Skin epidermis (tissue), 12 donors: ENCODE measurements around the gene HECTD3.

Experiments
- H3K27ac ChIP-seq, 21 experiments: fragments of 200-600 bp; sonication (generic) in 11 of 21; one replicate each; pipeline ENCODE4 v1.5.0; 2020; ENCODE audit warnings: mild to moderate bottlenecking in 3 of 21, inconsistent platforms in 2 of 21, moderate library complexity in 2 of 21
- H3K4me3 ChIP-seq, 7 experiments: fragments of 200-600 bp; sonication (generic) in 2 of 7; one replicate each; pipeline ENCODE4 v1.5.0; 2020; ENCODE audit warnings: inconsistent platforms in 2 of 7, mild to moderate bottlenecking in 2 of 7, moderate library complexity in 1 of 7

The HECTD3 gene

DNA sequence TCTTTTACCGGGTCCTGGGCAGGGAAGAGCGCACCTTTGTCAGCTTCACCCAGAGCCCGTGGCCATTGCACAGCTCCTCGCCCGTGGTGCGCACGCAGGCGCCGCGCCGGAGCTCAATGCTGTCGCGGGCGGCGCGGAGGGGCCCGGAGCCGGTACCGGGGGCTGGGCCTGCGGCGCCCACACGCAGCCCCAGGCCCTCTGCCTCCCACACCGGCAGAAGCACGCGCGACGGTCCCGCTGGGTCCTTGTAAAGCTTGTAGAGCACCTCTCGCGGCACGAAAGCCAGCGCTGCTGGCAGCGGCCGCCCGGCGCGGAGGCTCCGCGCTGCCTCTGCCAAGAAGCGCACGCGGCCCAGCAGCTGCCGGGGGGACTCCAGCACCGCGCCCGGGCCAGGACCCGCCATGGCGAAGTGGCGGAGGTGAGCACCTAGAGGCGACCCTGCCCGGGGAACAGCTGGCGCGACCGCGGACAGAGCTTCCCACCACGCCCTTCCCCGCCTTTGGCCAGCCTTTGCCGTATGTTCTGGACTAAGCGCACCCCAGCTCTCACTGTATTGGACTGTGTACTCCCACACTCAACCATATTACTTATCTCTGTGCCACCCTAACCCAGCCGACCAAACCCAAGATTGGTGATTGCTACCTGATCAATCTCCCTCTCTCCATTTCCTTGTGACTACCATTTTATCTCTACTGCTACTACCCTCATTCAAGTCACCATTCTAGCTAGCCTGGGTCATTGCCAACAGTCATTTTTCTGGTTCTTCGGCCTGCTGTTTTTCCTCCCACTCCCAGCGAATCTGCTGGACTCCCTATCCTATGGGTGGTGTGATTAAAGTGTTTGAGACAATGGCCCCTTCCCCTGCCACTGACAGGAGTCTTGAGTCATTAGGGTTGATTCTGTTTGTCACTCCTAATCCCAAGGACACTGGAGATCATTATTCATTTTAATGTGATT is at the start of gene HECTD3:
Gene HECTD3 (minus strand): TSS at position 470 of the 957 bp plus-strand sequence. CDS start 67 bp downstream, at position 403.
- peak within 1 kb of the TSS; percentile 27 to 94 (median 90) for H3K27ac ChIP-seq
- peak within 1 kb of the TSS; percentile 89 to 100 (median 93) for H3K4me3 ChIP-seq

DNA sequence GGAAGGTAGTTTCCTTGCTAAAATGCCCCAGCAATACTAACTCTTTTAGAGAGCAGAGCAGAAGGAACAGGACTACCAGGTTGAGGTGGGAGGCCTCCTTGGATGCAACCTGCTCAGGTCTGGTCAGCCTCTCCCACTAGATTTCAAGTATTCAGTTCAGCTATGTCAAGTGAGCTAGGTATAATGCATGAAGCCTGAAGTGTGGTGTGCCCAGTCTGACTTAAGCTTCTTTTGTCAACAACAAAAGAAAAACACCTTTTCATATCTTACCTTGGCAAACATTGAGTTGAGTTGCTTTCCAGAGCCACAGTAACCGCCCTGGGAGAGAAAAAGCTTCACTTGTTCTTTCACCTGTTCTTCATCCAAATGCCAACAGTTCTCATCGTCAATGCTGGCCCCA is 48.7 kb upstream of the HECTD3 start:
- no peak overlapping the region for H3K4me3 ChIP-seq
- no peak overlapping the region for H3K27ac ChIP-seq

DNA sequence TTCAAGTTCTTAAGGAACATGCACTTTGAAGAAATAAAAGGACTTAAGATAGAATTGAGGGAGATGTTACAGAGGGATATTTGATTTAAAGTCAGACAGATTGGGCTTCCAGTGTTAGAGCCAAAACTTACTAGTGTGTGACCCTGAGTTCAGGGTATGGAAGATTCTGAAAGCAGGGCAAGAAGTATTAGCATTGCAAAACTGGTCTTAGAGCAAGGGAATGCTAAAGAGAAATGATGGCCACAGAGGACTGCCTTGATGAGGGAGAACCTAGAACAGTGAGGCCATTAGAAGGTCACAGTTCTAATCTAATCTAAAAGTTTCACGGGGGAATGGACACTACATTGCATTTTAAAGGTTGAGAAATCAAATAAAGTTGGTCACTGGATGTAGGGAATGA is 46.4 kb upstream of the HECTD3 start:
- H3K27ac ChIP-seq, result no peak overlapping the region
- H3K4me3 ChIP-seq, result no peak overlapping the region

DNA sequence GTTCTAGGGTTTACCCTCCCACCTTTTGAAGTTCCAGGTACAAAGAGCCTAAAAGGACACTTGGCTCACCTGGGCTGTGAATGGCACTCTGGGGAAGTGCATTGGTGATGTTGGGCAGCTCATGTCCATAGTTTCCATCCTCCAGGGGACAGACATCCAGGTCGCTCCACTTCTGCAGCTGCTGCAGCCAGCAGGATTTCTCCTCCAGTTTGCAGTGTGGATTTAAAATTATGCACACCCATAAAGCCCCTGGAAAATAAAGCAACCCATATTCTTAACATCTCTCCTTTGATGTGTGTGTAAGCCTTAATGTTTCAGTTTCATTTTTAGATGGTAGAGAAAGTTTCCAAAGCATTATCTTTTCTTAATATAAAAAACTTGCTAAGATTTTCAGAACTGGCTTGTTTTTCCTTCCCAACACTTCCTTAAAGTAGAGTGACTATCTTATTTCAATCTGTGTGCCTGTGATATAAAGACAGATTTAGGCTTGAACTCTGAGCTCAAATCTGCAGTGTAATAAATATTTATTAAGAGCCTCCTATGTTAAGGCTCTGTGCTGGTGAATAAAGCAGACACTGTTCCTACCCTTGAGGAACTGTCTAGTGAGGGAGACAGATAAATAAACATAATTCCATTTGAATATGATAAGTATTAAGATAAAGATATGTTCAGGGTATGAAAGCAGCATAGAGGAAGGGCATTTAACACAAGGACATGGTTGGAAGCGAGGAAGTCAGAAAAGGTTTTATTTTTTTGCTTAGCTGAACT is 40.1 kb upstream of the HECTD3 start:
- no peak overlapping the region for H3K4me3 ChIP-seq
- peak overlapping the region in 5 of 21 experiments; percentile 18 to 73 (median 30) for H3K27ac ChIP-seq

DNA sequence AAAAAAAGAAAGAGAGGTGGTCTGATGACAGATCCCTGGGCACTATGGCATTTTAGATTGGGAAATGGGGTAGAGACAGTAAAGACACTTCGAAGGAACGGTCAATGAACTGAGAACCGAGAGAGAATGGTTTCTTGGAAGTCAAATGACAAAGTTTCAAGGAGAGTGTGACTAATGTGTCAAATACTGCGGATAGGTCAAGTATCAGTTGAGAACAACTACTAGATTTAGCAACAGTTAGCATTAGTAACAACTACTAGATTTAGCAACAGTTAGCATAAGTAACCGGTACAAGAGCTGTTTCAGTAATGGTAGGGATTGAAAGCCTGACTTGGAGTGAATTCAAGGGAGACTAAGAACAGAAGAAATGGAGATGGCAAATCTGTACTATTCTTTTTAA is 35.9 kb upstream of the HECTD3 start:
- Histone ChIP-seq H3K27ac (no peak overlapping the region), H3K4me3 (no peak overlapping the region)

DNA sequence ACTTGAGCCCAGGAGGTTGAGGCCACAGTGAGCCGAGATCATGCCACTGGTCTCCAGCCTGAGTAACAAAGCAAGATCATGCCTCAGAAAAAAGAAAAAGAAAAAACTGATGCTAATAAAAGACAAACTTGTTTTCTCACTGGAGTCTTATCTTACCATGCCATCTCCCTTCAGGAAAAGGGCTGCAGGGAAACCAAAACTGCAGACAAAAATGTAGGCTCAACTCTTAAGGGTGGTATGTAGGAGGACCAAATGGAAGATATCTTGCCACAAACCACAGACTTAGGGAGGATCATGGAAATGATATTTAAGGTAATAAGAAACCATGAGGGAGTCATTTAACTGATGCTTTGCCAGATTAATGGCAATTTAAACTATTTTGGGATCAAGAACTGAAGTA is 33.8 kb upstream of the HECTD3 start:
- Histone ChIP-seq H3K27ac (no peak overlapping the region), H3K4me3 (no peak overlapping the region)

DNA sequence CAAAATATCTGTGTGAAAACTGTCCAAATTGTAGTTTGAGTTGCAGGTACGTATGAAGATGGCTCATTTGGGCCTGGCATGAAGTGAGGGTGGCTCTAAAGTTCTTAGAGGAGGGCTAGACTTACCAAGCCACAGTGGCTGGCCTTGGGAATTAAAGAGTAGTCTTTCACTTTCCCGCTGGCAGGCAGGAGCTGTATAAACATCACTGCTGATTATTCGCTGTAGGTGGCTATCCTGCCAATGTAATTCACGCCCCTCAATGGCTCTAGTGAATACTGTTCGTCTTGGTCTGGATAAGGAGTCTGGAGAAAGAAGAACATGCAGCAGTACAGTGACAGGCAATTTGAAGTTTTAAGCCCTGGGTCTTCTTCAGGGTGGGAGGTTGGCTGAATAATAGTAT is 32.0 kb upstream of the HECTD3 start:
- no peak overlapping the region for H3K4me3 ChIP-seq

DNA sequence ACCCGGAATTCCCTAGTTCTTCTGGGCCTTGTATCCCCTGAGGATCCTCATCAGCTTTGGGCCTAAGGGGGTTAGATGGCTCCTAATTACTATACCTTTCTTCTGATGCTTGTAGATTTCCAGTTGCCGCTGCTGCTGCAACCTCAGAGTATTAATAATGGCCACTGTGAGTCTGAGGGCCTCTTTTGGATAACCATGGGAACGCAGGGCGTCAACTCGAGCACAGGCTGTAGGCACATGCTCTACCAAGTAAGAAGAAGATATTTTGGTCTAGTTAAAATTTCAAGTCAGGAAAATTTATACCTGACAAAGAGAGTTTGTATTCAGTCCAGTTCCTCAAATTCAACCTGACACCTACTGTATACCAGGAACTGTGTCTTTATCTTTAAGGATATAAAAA is 29.2 kb upstream of the HECTD3 start:
- Histone ChIP-seq H3K4me3 (no peak overlapping the region), H3K27ac (no peak overlapping the region)

More for the DNA sequence above, 32.0 kb upstream of the HECTD3 start:
- H3K27ac ChIP-seq, result no peak overlapping the region

DNA sequence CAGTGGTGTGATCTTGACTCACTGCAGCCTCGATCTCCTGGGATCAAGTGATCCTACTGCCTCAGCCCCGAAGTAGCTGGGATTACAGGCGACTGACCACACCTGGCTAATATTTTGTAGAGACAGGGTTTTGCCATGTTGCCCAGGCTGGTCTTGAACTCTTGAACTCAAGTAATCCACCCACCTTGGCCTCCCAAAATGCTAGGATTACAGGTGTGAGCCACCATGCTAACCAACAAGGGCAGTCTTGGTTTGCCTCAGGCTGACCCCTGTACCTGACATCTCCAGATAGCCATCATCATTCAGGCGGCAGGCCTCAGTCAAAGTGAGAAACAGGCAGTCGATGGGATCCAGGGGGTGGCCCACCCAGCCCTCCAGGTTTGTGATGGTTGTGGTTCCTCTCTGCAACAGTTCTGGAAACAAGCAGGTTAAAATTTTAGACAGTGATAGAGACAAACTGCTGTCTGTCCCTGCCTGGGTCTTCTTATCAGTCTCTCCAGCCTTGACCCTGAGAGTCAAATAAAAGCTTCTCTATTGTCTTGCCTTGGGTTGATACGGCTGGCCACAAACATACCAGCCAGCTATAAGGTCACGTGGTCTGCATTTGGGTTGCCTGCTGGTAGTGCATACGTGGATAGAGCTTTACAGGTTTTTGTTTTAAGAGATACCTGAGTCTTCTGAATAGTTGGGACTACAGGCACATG is 27.7 kb upstream of the HECTD3 start:
- no peak overlapping the region for H3K27ac ChIP-seq
- no peak overlapping the region for H3K4me3 ChIP-seq

DNA sequence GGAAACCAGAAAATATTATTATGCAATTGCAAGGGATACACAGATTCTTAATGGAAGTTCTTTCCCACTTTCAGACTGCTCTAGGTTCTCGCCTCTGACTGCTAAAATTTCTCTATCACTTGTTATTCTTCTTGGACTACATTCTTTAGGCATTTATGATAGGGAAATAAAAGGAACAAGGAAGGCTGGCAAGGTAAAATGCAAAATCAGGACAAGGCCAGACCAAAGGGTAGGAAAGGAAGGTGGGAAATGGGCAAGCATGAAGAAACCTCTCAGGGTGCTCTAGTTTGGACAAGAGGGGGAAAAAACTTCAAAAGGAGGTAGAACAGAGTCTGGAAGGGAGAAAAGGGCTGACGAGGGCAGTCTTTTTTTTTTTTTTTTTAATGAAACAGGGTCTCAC is 27.1 kb upstream of the HECTD3 start:
- Histone ChIP-seq H3K27ac (no peak overlapping the region), H3K4me3 (no peak overlapping the region)

DNA sequence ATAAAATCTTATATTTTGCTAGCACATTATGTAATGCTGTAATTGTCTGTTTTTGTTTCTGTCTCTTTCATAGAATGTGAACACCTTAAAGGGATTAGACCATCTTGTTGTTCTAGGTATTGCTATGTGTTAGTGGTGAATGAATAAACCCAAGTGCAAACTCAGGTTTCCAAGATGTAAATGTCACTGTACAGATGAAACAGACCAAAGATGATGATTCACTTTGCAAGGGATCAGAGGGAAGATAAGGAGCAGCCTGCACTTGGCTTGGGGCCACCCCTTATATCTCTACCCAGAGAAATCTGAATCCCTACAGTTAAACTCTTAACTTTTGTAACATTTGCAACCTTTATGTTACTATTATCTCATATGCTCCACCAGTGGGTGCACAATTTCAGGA is 26.3 kb upstream of the HECTD3 start:
- H3K27ac ChIP-seq, result no peak overlapping the region
- no peak overlapping the region for H3K4me3 ChIP-seq

DNA sequence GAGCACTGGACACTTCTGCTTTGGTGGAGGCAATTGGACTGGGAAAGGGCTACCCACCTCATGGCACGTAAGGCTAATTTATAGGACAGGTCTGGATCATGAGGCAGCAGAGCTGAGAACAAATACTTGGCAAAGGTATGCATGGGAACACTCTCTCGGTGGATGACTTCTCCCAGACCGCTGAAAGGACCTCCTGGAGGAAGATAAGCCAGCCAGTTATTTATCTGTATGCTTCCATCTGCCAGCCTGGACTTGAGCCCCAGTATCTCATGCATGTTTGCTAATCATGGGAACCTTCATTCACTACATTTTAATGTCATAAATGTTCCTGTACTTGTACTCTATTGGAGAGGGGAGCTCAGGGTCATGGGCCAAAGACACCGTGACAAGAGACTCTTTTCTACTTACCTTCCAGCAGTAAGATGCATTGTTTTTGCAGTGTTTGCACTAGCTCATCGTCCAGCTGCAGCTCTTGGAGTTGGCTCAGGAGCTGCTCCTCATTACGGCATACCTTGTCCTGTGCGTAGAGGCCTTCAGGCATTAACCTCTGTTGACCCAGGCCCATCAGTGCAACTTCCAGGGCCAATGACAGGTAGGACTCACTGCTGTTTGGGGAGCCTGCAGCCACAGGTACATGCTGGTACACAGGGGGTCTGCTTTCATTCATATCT is 24.6 kb upstream of the HECTD3 start:
- no peak overlapping the region for H3K4me3 ChIP-seq
- H3K27ac ChIP-seq, result no peak overlapping the region

DNA sequence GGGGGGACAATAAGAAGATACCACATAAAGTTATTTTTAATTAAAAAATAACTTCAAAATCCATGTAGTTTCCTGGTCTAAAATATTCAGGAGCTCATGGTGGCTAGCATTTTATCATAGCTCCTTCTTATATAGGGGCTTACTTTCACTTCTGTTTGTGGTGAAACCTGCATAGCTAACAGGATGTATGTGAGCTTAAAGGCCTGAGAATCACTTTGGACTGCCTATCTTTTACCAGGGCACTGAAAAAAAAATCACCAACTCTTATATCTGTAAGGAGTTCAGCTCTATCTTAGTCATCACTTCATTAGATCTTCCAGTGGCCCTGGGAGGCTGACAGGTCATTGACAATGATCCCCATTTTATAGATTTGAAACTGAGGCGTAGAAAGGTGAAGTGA is 22.2 kb upstream of the HECTD3 start:
- no peak overlapping the region for H3K4me3 ChIP-seq
- no peak overlapping the region for H3K27ac ChIP-seq

DNA sequence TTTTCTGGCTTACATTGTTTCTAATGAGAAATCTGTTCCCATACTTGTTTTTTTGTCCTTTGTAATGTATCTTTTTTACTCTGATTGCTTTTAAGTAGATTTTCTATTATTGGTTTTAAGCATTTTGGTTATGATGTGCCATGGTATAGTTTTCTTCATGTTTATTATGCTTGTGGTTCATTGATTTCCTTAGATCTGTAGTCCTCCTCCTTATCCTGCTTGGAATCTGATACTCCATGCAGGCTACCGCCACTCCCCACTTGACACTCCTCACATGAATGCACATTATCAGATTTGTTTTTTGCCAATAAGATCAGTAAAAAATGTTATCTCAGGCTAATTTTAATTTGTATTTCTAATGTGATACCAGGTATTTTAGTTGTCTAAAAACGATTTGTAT is 21.7 kb upstream of the HECTD3 start:
- Histone ChIP-seq H3K4me3 (no peak overlapping the region), H3K27ac (no peak overlapping the region)

DNA sequence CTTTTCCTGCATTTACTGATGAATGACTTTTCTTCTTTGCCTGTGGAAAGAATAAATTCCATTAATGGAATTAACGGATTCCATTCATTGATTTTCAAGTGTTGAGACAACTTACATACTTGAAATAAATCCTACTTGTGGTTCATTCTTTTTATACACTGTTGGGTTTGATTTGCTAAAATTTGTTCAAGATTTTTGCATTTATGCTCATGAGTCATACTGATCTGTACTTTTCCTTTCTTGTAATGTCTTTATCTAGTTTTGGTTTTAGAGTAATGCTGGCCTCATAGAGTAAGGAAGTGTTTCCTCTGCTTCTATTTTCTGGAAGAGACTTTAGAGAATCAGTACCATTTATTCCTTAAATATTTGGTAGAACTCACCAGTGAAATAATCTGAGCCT is 15.3 kb upstream of the HECTD3 start:
- H3K27ac ChIP-seq, result no peak overlapping the region
- H3K4me3 ChIP-seq, result no peak overlapping the region

DNA sequence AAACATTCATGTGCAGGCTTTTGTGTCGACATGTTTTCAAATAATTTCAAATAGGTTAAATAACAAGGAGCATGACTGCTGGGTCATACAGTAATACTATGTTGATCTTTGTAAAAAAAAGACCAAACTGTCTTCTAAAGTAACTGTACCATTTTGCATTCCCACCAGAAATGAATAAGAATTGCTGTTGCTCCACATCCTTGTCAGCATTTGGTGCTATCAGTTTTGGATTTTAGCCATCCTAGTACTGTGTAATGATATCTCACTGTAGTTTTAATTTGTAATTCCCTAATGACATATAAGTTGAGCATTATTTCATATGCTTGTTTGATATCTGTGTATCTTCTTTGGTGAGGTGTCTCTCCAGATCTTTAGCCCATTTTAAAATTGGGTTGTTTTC is 12.5 kb upstream of the HECTD3 start:
- H3K27ac ChIP-seq, result no peak overlapping the region
- no peak overlapping the region for H3K4me3 ChIP-seq

DNA sequence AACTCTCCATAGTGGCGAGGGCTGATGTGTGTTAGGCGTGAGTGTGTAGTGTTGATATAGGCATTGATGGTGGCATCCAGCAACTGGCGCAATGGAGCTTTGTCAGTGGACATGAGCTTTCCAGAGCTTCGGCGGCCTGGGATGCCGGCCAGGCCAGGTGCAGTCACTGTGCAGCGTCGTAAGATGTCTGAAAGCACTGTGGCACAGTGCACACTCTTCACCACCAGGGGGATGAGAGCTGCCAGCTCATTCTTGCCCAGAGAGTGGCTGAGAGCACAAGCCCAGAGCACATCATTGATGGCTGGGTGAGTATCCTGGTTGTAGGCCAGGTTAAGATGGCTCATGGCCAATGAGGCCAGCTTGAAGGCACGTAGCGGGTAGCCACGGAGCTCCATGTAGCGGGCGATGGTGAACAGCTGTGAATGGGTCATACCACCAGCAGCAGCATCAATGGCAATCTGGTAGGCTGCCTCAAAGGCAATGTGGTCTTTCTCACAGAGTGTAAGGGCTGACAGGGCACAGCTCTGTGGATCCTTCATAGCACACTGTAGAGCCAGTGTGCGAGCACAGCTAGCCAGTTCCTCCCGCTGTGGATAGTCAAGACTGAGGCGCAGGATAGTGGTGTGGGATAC is 7.6 kb upstream of the HECTD3 start:
- H3K27ac ChIP-seq, result no peak overlapping the region

DNA sequence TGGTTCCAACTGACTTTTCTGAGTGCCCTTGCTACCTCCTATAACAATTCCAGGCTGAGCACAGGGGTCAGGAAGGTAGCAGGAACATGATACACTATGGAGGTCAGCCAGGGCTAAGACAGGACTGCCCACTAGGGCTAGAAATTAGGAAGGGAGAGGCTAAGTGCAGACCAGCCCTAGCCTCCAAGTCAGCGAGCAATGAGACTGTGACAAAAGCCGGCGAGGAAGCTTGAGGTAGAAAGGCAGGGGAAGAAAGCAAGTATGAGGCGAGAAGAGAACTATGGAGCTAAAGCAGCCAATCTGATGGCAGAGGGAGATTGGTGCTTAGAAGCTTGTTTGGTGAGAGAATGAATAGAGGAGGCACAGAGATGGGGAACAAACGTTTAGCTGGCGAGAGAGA is 5.6 kb upstream of the HECTD3 start:
- no peak overlapping the region for H3K4me3 ChIP-seq
- no peak overlapping the region for H3K27ac ChIP-seq

More for the DNA sequence above, 7.6 kb upstream of the HECTD3 start:
- no peak overlapping the region for H3K4me3 ChIP-seq

DNA sequence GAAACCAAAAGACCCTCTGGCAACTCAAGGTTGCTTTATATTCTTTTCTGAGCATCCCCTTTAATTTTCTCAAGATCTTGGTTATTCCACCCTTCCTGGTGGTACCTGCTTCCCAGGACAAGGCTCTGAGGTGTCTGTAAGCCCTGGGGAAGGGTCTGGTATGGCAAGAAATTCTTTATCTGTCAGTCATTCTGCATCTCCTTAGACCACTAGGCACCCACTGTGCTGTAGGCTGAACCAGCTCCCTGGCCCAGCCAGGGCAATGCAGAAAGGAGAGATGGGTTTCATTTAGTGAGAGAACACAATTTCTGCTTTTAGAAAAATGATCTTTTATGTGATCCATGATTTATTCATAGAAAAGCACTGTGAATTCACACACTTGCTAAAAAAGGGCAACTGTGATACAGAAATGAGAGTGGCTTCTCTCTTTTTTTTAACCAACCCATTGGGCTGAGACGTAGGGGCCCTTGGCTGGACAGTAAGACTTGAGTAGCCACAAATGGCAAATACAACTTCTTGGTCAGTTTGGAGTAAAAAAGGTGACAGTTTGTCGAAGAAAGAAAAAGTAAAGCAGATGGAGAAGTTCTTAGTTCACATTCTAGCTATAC is 5.1 kb upstream of the HECTD3 start:
- Histone ChIP-seq H3K27ac (no peak overlapping the region), H3K4me3 (no peak overlapping the region)
